Activated naive CD4-positive, alpha-beta T cell (primary cell): ENCODE measurements around the gene NLRP12.
"Not testable (repeated sequence)": the region's sequence is repeated elsewhere in the genome, so short reads cannot be mapped to it uniquely, and the experiment has no call there.

Experiments used
- DNase-seq, 4 experiments: peaks; one replicate each; lab custom pipeline; 2025; lab: John Stamatoyannopoulos, UW

NLRP12 gene

GRCh38 chr19:53775524-53775923, 48.6 kb downstream of the NLRP12 start:
- DNase-seq, result no peak

- DNase-seq, result not testable (repeated sequence)
Measured at GRCh38 chr19:53774491-53774890, 49.6 kb downstream of the NLRP12 start.

- DNase-seq, result no peak
Measured at GRCh38 chr19:53773999-53774398, 50.1 kb downstream of the NLRP12 start.

- peak in 2 of 4 experiments; percentile 0 to 5 for DNase-seq
Measured at GRCh38 chr19:53772943-53773342, 51.2 kb downstream of the NLRP12 start.

- no peak for DNase-seq
Measured at GRCh38 chr19:53771144-53771543, 53.0 kb downstream of the NLRP12 start.

- not testable (repeated sequence) for DNase-seq
Measured at GRCh38 chr19:53769696-53770309, 54.3 kb downstream of the NLRP12 start.

GRCh38 chr19:53768401-53768800, 55.7 kb downstream of the NLRP12 start:
- no peak for DNase-seq

- not testable (repeated sequence) for DNase-seq
Measured at GRCh38 chr19:53758991-53759390, 65.1 kb downstream of the NLRP12 start.
